GM19467 (cell line): ENCODE results near the gene ARHGEF25.

Experiments used
- ATAC-seq: cut with Tn5 transposase; IDR thresholded peaks from one replicate; pipeline ENCODE4 v1.9.1; 2021; ENCODE audit warnings: mild to moderate bottlenecking, moderate library complexity; ENCODE audit not compliant: unreplicated experiment

ARHGEF25 gene

DNA sequence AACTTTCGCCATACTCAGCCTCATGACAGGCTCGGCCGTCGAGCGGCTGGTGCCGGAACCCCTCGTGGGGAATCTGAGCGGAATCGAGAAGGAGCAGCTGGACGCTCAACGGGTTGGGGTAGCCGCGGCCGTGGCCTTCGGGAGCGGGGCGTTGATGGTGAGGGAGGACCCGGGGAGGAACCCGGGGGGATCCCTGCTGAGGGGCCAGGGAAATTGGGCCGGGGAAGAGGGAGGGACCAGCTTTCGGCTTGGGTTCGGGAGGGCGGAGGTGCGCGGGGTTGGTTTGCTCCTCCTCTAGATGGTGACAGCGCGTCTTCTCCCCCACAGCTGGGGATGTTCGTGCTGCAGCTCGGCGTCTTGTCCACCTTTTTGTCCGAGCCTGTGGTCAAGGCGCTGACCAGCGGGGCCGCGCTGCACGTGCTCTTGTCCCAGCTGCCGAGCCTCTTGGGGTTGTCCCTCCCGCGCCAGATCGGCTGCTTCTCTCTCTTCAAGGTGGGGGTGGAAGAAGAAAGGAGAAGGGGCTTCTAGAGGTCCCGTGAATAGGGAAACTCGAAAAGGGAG is 9.8 kb downstream of the ARHGEF25 start:
- no peak for ATAC-seq

DNA sequence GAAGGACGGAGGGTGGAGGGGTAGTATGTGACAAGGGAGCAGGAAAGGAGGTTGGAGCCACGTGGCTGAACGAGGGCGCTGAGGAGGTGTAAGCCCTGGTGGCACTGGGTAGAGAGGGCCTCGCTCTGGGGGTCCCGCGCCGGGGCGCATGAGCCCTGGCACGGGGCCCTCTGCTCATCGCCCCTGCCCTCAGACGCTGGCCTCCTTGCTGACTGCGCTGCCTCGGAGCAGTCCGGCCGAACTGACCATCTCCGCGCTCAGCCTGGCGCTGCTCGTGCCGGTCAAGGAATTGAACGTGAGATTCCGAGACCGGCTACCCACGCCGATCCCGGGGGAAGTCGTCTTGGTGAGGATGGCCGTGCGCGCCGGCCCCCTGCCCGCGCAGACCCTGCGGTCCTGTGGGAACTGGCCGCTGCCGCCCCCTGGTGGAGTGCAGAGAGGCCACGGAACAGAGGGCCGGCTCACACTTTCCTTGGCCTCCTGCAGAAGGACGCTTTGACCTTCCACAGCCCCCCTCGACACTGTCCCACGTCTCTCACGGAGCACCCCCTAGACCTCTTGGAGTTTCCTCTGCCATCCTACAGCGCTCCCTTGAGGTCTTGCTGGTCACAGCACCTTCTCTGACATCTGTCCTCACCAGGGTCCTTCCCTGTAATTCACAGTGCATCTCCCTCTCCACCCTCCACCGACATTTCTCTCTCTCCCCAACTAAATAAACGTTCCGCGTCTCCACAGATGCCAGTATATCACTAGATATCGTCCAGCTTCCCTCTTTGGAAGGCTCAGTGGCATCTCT is 10.5 kb downstream of the ARHGEF25 start:
- no peak for ATAC-seq

DNA sequence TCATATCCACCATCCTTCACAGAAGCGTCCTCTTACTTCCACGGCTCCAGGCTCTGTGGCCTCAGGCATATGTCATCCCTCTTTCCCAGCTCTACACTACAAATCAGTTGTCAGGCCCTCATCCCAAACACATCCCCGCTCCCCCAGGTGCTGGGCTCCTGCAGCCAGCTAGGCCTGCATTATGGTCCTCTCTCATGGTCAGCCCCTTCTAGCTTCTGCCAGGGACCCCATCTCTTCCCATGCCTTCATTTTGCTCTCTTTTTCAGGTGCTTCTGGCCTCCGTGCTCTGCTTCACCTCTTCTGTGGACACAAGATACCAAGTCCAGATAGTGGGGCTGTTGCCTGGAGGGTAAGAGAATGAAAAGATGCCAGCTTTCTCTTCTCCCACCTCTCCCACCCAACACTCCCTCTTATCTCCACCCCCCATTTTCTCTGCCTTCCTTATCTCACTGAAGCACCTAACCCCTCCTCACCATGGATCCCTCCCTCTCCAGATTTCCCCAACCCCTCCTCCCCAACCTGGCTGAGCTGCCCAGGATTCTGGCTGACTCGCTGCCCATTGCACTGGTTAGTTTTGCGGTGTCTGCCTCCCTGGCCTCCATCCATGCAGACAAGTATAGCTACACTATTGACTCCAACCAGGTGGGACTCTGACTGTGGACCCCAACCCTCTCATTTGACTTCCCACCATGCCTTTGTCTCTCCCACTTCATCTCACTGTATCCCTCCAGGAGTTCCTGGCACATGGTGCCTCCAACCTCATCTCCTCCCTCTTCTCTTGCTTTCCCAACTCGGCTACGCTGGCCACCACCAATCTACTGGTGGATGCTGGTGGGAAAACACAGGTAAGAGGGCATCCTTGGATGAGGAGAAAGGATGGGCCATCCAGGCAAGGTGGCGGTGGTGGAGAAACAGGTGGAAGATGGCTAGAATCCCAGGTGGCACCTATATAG is 11.3 kb downstream of the ARHGEF25 start:
- ATAC-seq: no peak

DNA sequence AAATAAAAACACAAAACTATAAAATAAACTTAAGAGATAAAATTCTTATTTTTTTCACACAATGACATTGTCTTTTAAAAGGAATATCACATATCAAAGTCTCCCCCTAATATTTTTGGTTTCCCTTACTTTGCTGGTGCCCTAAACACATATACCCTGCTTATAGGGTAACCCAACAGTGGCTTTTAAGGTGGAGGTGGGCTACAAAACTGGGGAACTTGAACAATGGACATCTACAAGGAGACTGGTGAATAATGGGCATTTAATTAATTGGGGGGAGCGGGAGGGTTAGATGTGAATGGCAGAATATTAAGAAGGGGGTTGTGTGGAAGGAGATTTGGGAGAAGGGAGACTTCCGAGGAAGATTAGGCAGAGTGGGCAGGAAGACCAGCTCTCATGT is 12.2 kb downstream of the ARHGEF25 start:
- no peak for ATAC-seq

DNA sequence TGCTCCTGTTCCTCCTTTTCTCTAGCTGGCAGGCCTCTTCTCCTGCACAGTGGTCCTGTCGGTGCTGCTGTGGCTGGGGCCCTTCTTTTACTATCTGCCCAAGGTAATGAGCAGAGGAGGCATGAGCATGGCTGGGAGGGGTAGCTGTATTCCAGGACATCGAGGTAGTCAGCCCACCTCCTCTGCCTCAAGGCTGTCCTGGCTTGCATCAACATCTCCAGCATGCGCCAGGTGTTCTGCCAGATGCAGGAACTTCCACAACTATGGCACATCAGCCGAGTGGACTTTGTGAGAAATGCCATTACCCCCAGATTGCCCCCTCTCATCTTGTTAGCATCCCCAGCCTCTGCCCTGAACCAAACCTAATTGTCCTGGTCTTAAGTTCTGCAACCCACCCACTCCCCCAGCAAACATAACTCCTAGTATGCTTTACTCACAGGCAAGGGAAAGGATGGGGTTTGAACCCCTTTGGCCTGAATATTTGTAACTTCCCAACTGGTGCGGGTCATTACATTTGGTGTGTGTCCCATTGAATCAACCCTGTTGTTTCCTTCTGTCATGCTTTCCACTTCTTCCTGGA is 12.7 kb downstream of the ARHGEF25 start:
- no peak for ATAC-seq

DNA sequence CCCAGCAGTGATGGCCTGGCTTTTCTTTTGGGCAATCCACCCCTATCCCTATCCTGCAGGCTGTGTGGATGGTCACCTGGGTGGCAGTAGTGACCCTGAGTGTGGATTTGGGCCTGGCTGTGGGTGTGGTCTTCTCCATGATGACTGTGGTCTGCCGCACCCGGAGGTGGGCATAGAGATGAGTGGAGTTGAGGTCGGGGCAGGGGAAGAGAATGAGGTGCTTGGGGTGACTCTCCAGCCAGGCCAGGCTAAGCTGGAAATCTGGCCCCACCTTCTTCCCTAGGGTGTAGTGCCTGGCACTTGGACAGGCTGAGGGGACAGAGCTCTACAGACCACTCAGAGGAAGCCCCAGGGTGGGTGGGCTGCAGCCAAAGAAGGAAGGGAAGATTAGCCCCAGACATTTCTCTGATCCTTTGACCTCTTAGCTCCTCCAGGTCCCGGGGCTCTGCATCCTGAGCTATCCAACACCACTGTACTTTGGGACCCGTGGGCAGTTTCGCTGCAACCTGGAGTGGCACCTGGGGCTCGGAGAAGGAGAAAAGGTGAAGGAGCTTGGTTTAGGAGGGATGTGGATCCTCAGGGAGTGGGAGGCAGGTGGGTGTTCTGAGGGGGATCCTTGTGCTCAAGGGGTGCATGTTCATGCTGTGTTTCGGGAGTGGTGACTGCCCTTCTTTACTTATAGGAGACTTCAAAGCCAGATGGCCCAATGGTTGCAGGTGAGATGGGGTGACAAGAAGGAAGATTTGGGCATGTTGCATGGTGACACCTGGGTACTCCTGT is 13.4 kb downstream of the ARHGEF25 start:
- no peak for ATAC-seq

DNA sequence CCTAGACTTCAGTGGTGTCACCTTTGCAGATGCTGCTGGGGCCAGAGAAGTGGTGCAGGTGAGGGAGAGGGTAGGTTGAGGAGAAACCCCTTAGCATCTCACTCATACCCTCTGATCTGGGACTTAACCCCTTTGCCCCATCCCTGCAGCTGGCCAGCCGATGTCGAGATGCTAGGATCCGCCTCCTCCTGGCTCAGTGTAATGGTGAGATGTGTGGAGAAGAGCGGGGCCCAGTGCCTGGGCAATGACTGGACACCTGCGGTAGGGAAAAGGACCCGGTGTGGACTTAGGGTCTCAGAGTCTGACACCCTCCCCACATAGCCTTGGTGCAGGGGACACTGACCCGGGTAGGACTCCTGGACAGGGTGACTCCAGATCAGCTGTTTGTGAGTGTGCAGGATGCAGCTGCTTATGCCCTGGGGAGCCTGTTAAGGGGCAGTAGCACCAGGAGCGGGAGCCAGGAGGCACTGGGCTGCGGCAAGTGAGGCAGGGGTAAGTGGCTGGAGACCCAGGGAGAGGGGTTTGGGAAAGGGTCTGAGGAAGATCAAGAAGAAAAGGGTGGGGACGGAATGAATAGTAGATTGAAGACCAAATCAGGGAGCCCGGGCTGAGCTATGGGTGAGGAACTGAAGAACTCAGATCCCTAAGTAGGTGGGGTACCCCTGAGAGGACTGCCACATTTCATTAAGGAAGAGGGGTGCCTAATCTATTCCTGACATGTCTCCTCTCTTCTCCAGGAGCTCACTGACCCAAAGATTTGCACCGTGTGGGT is 14.2 kb downstream of the ARHGEF25 start:
- ATAC-seq: no peak

DNA sequence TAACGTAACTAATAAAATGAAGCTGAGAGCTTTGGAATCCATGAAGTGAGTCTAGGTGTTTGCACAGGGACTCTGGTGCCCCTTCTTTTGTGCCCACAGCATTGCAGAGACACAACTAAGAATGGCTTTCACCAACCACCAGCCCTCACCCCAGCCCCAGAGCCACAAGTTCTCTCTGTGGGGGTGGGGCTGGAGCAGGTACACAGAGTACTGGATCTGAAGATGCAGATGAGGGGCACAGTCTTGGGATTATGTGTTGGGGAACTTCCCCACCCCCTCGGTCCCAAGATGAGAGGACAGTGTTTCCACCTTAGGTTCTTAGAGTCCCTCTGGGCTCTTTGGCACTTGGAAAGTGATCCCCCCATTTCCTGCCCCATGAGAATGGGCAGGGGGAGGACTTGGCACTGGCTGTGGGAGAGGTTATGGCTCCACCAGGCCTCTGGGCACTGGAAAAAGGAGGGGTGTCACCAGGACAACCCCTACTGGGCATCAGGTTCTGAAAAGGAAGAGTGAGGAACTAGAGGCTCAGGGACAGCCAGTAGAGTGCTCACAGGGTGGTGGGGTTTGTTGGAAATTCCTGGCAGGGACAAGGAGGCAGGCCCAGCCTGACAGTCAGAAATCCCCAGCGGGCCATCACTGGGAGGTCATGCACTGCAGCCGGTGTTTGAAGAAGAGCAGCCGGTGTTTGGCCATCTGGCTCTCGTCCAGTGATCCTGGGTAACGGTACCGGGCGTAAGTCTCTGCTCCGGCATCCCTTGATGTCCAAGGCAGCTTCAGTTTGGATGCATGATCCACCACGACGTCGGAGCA is 15.1 kb downstream of the ARHGEF25 start:
- ATAC-seq: no peak

DNA sequence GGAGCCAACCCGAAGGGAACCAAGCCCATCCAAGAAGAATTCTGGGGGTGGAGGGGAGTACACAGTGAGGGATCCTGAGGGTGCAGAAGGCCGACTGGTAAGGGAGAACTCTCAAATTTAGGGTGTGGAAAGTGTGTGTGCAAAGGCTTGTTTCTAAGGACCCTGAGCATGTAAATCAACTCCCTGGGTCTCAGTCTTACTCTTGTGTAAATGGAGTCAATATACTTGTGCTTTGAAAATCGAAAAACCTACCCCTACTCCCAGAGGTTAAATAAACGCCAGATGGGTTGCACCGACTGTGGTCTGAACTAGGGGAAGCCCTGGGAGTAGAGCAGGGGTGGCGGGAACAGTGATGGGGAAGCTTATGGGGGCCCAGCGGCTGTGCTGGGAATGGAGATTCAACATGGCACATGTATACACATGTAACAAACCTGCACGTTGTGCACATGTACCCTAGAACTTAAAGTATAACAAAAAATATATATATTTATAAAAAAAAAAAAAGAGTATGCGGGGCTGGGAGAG is 15.7 kb downstream of the ARHGEF25 start:
- no peak for ATAC-seq

DNA sequence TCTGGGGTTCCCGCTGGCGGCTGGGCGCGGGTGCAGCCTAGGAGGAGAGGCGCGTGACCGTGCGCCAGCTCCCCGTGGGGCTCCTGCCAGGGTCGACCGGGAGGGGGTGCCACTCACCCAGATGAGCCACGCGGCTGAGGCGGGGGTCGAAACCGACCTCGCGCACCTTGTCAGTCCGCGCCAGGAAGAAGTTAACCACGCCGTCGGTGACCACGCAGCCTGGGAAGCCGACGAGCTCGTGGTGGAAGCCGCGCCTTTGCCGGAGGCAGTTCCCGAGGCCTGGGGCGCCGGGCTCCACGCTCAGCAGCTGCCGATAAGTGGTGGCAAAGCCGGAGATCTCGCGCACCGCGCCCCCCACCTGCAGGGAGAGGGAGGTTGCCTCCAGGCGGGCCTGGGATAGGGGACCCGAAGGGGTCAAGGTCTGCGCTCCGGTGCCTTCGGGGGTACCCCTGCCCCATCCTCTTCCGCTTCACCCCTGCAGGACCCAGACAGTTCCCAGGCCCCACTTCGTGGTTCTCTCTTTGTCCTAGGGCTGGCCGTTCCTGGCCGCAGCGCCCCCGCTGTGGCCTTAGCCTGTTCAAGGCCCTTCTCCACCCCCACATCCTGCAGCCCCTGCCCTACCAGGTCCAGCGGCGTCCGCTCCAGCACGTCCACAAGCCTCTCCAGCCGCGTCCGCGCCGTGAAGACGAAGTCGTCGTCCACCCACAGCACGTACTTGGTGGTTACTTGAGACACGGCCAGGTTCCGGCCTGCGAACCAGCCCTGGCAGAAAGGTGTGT is 16.5 kb downstream of the ARHGEF25 start:
- ATAC-seq: no peak

DNA sequence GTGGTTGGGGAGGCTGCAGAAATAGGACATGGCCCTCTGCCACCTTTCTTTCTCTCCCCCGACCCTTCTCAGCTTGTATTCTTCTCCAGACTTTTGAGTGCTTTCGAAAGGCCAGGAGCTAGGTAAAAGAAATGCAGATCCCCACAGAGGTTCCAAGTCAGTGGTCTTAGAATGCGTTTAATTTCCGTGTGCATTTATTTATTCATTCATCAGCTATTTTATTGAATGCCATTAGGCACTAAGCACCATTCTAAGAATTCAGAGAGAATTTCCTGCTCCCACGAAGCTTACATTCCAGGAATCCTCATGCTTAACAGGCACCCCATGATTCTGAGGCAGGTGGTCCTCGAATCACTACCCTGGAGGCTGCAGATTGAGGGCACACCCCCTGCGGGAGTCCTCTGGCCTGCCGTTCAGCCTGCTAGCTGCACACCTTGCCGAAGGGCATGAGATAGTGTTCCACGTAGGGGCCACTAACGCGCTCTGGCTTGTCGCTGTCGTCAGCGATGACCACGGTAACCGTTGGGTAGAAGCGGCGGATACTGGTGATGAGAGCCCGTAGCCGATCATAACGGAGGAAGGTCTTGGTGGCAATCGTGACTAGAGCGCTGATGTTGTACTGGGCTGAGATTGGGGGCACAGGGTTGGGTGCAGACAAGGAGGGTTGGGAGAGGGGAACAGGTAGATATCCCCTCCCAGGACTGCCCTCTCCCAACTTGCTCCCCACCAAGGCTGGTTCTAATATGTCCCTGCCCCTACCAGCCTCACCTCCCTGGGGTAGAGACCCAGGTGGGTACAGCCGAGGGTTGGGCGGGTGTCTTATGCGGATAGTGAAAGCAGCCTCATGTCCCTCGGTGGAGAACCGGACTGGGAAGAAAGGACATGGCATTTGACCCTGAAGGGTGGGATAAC is 17.3 kb downstream of the ARHGEF25 start:
- no peak for ATAC-seq

DNA sequence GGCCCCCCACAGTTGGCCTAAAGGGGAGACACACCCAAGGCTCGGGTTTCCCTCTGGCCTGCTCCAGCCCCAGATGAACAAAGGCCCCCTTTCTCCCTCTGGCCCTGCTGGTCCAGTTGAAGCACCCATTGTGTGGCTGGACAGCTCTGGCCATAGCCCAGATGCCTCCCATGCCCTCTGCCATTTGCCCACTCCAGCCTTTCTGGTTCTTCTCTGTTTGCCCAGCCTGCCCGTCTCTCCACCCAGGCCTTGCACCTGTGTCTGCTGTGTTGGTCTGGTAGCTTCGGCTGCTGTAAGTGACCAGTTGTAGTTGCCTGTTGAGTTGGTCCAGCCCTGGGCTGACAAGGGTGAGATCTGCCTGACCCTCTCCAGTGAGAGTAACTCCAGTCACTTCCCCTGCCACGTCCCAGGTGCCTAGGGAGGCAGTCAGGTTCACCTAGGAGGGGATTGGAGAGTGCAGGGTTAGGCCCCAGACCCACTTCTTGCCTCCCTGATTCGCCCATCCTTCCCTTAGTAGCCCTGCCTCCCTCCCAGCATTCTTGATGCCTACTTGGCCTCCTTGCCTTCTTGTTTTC is 18.7 kb downstream of the ARHGEF25 start:
- ATAC-seq: no peak

DNA sequence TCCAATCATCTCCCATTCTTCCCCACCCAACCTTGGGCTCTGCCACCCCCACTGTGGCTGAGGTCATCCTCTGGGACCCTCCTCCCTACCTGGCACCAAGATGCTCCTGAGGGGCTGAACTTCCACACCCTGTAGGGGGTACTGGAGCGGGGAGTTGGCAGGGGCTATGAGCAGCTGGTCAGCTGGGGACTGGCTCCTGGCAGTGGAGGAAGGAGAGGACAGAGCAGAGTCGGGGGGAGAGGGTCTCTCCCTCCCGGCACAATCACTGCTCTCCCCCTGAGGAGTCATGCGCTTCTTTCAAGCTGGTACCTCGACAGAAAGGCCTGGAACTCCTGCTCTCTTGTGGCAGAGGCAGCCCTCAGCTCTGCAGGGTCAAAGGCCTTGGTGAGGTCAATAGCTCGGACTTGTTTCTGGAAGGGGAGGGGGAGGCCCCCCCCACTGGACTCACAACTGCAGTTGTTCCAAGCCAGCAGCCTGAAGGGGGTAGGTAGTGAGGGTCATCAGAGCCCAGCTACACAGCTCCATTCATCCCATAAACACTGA is 19.7 kb downstream of the ARHGEF25 start:
- no peak for ATAC-seq

DNA sequence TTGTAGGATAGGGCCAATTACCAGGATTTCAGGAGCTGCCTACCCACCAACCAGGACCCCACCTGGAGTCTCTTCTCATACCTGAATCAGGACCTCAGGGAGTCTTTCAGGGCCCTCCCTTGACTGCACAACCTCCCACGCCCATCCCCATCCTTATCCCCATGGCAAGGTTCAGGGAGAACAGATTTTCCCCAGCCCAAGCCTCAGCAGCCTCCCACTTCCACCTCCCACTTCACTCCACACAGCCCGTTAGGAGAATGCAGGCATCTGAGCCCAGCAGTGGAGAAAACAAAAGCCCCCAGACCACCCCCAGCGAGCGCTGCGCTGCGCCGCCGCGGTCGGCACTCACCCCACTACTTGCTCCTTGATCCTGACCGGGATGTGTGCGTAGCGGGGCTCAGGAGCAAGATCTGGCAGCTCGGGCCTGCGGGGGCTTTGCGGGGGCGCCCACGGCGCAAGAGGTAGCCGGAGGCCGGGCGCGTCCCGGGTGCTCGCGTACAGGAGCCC is 20.4 kb downstream of the ARHGEF25 start:
- no peak for ATAC-seq

DNA sequence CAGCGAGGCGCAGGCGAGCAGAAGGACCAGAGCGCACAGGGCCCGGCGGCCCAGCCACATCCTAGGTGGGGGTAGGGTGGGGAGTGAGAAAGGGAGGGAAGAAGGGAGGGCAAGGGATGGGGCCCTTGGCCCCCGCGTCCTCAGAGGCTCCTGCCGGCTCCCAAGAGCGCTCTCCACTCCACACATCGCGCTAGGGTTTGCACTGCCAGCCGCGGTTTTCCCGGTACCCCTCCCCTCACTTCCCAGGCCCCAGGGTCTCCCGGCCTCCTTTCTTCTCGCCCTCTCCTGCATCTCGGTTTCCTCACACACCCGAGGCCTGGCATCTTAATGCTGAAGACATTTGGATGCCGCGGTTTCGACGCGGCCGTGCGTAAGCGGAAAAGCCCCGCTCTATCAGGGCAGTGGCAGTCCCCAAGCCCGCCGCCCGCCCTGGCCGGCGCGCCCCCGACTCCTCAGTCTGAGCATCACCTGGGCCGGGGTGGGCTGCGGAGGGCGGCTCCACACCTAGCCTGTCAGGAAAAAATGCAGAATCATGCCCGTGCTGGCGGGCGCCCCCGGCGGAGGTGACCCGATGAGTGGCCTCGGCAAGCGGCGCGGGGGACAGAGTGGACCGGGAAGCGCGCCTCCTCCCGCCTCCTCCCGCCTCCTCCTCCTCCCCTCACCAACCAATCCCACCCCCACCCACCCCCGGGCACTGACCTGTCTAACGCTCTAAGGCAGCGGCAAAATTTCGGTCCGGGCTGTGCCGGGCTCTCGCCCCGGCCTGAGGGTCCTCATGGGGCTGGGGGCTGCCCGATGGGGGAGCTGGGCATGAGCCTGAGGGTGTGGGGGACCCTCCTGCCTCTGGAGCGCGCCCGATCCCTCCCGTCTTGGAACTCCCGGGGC is 21.1 kb downstream of the ARHGEF25 start:
- no peak for ATAC-seq
